DLD1 (cell line): ENCODE results near the gene TRIM44.
"Not testable (repeated sequence)": the region's sequence is repeated elsewhere in the genome, so short reads cannot be mapped to it uniquely, and the experiment has no call there.

ENCODE experiments used
- in situ Hi-C: cut with HindIII; loops from 2 replicates; pipeline ENCODE4 v1.10.0; 2017; ENCODE audit warnings: low sequenced_read_pairs

TRIM44 gene

DNA sequence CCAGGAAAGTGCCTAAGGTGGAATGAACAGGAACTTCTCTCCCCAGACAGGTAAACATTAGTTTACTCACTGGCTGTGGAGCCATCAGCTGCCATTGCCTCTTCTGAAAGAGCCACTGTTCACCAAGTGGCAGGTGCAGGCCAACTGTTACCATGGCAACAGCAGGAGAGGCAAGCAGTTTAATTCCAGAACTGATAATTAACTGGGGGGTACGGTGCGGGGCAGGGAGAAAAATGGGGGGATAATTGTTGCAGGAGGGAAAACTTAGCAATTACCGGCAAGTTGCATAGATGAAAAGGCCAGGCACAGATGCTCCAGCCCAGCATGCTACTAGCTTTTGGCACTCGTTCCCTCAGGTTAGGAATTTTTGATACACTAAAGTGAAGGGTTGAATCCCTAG lies 85.1 kb downstream of the TRIM44 start:
- in situ Hi-C loops: no loop called here

DNA sequence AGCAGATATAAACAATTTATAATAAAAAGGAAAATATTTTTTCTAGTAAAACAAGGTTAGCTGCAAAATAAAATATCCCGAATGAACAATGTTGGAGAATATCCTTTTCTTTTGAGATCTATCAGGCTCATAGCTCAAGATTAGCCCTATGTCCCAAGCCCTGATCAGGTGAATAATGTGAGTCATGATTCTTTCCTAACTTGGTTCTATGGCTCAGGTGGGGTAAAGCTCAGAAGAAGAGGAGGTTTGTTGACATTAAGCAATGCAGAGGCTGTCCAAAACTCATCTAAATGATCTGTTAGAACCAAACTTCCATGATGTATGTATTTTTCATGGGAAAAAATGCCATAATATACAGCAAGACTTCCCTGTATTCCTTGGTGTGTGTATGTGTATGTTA lies 86.1 kb downstream of the TRIM44 start:
- in situ Hi-C loops: no loop called here

DNA sequence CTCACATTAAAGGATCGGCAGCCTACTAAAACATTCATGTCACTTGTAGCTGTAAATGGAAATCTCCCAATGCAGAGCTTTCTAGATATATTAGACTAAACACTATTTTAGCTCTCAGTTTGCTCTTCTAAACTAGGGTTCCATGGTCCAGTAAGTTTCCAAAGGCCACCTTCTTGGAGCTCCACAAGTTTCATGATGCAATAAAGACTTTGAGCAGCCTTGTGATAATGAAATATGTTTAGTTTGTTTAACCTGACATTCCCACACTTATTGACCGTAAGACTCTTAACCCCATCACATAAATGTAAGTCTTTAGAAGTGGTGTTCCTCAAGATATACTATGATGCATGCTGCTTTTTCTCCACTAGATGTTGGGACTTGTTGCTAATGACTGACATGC lies 87.7 kb downstream of the TRIM44 start:
- in situ Hi-C loops: no loop called here

DNA sequence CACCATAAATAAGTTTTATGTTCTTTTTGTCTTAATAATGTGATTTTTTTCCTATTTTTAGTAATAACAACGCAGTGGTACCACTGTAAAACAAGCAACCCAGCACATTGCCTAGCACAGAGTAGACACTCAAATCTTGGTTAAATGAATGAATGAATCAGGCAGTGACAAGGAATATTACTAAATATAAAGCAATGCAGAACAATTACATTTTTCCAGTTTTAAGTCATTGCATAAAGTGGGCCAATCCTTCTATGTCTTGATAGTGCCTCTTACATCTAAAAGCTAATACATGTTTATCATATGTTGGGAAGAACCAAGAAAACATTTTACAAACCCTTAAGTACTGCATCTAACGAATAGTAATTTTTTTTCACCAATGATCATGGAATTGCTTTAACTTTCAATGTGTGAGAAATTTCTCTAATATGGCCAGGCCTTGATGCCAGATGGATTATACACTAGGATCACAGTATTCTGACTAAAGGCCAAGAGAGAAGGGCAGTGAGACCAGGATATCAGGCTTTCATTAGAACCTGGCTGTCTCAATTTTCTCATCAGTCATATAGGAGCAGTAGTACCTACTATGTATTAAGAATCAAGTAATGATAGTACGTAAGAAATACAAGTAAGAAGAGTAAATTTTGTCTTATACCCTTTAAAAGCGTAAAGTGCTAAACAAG lies 88.5 kb downstream of the TRIM44 start:
- in situ Hi-C loops: no loop called here

DNA sequence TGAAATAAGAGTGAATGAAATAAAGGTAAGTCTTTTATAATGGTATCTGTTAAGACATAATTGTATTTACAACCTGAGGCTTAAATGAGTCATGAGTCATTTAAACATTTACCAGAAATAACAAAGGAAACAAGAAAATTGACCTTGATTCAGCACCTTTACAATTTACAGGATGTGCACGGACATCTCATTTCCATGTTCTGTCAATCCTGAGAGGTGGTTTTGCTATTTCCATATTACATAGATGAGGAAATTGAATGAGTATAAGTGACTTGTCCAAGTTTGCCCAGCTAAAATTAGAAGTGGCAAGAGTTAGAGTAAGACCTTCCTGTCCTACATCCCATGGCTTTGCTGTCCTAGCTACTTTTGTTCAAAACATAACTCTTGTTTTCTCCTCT lies 89.1 kb downstream of the TRIM44 start:
- in situ Hi-C loops: no loop called here

DNA sequence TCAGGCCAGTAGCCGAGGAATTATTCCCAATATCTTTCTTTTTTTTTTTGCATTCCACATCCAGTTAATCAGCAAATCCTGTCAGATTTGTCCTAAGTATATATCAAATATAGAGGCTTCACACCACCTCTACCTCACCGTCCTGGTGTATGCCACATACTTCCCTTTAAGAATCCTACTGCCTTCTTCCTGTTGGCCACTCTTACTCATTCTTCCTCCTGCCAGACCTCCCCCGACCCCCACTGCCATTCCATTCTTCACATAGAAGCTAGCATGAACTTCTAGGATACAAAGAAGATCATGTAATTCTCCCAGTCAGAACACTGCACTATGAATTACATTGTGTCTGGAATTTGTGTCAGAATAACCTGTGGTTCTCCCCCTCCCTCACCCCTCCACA lies 89.5 kb downstream of the TRIM44 start:
- in situ Hi-C loops: no loop called here

DNA sequence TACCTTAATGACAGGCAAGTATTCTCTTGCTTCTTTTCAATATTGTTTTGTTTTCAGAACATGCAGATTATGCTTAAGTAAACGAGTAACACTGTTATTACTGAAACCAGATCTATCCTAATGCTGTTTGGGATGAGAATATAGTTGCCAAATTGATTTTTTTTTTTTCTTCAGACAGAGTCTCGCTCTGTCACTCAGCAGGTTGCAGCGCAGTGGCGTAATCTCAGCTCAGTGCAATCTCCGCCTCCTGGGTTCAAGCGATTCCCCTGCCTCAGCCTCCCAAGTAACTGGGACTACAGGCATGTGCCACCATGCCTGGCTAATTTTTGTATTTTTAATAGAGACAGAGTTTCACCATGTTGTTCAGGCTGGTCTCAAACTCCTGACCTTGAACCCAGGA lies 91.0 kb downstream of the TRIM44 start:
- in situ Hi-C loops: not testable (repeated sequence)

DNA sequence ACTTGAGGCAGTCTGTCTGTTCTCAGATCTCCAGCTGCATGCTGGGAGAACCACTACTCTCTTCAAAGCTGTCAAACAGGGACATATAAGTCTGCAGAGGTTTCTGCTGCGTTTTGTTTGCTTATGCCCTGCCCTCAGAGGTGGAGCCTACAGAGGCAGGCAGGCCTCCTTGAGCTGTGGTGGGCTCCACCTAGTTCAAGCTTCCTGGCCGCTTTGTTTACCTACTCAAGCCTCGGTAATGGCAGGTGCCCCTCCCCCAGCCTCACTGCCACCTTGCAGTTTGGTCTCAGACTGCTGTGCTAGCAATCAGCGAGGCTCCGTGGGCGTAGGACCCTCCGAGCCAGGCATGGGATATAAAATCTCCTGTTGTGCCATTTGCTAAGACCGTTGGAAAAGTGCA lies 97.4 kb downstream of the TRIM44 start:
- in situ Hi-C loops: not testable (repeated sequence)

DNA sequence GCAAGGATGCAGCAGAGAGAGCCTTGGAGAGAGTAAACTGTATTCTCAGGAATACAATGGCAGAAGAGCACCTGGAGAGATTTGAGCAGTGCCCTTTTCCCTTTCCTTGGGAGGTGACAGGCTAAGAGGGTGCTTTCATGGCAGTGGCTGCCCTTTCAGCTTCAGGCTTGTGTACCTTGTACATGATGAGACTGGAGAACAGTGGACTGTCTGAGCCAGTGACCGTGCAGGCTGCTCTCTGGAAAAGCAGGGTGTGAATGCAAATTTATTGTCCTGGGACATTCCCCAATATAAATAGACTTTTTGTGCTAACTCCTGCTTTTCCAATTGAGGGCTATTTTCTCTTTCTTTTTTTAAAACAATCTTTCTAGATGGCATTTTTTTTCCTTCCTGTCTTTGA lies 99.3 kb downstream of the TRIM44 start:
- in situ Hi-C loops: no loop called here

DNA sequence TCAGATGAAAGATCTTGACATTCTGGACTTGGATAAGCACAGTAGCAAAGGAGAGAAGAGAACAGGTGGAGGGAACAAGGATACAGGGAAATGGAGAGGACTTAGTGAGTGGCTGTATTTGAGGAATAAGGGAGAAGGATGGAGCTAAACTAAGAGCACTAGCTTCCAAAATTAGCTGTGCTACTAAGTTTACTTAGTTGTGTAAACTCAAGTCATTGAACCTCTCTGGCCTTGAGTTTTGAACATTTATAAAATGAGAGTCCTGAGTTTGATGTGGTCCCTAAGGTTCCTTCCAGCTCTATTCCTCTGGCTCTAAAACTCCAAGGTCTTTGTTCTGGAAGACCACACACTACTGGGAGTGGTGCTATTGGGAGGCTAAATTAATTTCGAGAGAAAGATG lies 100.7 kb downstream of the TRIM44 start:
- in situ Hi-C loops: no loop called here

DNA sequence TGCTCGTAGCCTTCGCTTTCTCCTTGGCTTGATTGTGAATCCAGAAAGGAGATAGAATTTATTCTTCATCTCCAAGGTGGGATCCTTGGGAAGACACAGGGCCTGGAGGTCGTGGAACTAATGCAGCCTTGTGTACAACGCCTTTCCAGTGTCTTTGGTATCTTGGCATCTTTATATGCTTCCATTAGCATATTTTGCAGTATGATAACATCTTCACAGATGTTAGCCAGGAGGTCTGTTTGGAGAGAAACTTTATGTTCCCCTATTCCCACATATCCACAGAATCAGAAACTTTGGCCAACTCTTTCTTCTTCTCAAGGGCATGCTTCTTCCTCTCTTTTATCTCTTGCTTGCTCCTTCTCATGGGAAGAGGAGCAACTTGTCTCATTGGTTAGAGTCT lies 101.2 kb downstream of the TRIM44 start:
- in situ Hi-C loops: no loop called here

DNA sequence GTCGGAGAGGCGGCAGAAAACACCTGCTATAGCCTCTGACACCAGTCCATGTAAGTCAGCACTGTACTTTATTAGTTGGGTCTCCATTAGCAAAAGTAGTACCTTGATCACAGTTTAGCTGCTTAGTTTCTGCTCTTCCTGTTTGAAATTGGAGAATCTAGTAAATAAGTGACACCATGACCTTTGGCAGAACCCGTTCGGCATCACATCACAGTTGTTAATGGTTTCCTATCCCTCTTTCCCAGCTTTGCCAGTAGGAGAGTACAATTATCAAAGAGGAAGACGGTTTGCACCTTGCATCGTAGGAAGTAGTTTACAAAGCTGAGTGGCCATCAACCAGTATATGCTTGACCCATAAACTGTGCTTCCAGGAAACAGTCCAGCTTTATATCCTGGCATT lies 101.8 kb downstream of the TRIM44 start:
- in situ Hi-C loops: no loop called here

DNA sequence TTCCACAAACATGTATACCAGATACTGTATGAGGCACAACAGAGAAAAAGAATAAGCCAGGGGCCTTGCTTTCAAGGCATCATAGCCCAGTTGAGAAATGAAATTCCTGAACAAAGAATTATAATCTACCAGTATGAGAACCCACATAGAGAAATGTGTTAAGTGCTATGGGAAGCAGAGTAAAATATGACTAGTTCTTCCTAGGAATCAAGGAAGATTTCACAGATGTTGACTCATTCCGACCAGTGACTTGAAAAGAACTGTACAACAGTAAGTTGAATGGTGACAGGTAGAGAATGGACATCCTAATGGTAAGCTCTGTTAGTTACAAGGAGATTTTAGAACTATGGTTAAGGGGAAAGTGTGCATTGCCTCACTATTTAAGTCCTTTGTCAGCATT lies 102.6 kb downstream of the TRIM44 start:
- in situ Hi-C loops: no loop called here

DNA sequence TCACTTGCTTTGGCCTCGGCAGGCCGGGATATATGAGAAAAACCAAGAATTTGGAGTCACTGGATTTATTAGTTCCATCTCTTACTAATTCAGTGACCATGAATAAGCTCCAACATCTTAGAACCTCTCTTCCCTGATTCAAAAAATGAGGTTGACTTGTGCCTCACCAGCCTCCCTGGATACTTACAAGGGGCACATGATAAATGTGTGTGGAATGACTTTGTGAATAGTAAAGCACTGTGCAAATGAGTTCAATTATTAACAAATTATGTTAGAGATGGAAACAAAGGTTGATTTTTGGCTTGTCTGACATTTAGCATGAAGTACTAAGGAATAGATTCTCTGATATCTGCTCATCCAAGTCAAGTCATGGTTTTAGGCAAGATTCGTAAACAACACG lies 104.1 kb downstream of the TRIM44 start:
- in situ Hi-C loops: no loop called here

DNA sequence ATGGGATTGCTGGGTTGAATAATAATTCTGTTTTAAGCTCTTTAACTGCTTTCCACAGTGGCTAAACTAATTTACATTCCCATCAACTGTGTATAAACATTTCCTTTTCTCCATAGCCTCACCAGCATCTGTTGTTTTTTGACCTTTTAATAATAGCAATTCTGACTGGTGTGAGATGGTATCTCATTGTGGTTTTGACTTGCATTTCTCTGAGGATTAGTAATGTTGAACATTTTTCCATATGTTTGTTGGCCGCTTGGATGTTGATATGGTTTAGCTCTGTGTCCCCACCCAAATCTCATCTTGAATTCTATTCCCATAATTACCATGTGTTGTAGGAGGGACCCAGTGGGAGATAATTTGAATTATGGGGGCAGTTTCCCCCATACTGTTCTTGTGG lies 107.8 kb downstream of the TRIM44 start:
- in situ Hi-C loops: not testable (repeated sequence)

DNA sequence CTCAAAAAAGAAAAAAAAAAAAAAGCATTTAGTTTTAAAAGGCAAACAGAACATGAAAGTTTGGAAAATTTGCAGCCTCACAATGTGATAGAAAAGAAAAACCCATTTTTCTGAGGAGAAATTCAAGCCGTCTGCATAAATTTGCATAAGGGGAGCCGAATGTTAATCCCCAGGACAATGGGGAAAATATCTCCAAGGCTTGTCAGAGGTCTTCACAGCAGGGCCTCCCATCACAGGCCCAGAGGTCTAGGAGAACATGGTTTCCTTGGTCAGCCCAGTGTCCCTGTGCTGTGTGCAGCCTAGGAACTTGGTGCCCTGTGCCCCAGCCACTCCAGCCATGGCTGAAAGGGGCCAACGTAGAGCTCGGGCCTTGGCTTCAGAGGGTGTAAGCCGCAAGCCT lies 109.1 kb downstream of the TRIM44 start:
- in situ Hi-C loops: no loop called here

DNA sequence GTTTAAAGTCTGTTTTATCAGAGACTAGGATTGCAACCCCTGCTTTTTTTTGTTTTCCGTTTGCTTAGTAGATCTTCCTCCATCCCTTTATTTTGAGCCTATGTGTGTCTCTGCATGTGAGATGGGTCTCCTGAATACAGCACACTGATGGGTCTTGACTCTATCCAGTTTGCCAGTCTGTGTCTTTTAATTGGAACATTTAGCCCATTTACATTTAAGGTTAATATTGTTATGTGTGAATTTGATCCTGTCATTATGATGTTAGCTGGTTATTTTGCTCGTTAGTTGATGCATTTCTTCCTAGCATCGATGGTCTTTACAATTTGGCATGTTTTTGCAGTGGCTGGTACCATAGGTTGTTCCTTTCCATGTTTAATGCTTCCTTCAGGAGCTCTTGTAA lies 114.7 kb downstream of the TRIM44 start:
- in situ Hi-C loops: not testable (repeated sequence)

DNA sequence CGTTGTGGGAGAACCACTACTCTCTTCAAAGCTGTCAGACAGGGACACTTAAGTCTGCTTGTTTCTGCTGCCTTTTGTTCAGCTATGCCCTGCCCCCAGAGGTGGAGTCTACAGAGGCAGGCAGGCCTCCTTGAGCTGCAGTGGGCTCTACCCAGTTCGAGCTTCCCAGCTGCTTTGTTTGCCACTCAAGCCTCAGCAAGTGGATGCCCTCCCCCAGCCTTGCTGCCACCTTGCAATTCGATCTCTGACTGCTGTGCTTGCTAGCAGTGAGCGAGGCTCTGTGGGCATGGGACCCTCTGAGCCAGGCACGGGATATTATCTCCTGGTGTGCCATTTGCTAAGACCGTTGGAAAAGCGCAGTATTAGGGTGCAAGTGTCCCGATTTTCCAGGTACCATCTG lies 116.4 kb downstream of the TRIM44 start:
- in situ Hi-C loops: not testable (repeated sequence)

DNA sequence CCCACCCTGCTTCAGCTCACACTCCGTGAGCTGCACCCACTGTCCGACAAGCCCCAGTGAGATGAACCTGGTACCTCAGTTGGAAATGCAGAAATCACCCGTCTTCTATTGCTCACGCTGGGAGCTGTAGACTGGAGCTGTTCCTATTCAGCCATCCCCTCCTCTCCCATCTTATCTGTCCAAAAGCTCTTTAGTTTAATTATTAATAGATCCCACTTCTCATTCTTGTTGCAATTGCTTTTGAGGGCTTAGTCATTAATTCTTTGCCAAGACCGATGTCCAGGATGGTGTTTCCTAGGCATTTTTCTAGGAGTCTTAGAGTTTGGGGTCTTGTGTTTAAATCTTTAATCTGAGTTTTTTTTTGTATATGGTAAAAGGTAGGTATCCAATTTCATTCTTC lies 116.8 kb downstream of the TRIM44 start:
- in situ Hi-C loops: no loop called here

DNA sequence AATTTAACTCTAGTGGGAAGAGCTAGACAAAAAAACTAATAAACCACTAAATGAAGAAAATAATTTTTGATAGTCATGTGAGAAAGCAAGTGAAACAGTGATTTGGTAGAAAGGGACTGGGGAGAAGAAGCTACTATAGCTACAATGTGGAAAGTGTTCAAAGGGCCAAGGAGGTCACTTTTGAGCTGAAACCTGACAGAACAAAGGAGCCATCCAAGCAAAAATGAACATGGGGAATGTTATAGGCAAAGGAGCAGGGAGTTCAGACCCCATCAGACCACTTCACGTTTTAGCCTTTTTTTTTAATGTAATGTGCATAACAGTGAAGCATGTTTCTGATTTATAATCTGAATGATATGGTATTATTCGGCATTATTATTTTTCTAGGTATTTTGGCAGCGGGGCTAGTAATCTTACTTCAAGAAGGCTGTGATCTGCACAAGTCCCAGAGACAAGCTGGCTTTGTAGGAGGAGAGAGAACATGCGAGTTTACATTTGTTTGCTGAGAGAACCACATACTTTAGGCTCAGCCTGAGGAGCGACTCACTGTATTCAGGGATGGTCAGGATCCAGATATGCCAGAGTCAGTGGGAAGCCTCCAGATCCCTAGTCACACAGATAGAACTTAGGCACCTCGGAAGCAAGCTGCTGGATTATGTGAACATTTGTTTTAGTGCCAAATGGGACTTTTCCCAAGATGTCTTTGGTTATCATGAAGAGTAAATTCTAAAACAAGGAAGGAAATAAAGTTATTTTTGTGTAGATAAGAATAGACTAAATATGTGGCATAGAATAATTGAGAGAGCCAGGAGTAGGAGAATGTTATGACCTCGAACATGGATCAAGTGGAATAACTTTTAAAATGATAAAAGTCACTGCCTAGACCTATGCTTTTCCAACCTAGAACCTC lies 118.6 kb downstream of the TRIM44 start:
- in situ Hi-C loops: no loop called here

DNA sequence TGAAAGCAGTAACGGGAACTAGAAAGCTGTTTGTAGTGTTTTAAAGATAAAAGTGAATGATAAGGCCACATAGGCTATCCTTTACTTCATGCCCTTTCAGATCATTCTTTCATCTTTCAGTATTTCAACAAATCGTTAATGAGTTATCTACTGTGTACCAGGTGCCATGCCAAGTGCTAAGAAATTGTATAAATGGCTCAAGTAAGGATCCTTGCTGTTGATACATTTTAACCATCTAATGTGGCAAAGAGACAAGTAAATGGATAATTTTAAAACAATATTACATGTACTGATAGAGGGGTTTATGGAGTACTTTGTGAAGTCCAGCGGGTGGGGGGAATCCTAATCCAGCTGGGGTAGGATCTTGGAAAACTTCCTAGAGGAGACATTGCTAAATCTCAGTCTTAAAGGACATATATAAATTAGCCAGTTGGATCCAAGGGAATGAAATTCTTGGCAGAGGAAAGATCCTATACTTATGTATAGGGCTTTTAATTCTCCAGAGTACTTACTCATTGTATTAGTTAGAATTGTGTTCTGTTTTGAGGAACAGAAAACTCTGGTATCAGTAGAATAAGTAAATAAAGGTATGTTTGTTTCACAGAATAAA lies 119.4 kb downstream of the TRIM44 start:
- in situ Hi-C loops: no loop called here

DNA sequence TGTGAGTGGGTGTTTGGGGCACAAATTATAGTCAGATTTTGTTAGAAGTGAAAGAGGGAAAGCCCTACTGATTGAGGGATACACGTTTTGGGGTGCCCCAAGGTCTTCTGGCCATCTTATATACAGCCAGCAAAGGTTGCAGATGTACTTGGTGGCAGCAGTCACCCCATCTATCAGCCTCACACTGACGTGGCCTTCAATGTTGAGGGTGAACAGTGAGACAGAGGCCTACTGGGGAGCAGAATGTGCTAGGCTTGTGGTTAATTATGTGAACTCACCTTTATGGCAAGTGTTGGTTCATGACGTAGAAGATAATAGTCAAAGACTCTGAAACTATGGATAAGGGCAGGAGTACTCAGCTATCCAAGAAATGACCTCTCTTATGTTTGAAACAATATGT lies 121.2 kb downstream of the TRIM44 start:
- in situ Hi-C loops: no loop called here
